GM12878 (cell line): ENCODE measurements around the gene AQP7. TPM values are rescaled to one million over a fixed set of nuclear protein-coding genes. Genes with fewer than 3 reads are reported as not detected.
A peak's percentile ranks its signal among the peaks of the same experiment; 100 is the strongest.

Experiments
- ATAC-seq: fragments of 200-7000 bp; cut with Tn5 transposase; 3 replicates; pipeline ENCODE4 v1.9.1; 2020; ENCODE audit warnings: mild to moderate bottlenecking, moderate library complexity
- BruUV-seq: library from RNA; stranded (reverse); fragments of 400-500 nt; replicated peaks from 2 replicates; lab custom pipeline; 2021; lab: Mats Ljungman, UMichigan
- CTCF ChIA-PET: fragments of 300-600 bp; sonication (Branson Sonifier 250); formaldehyde crosslinking; extraction: SDS; loops from one replicate; lab custom pipeline; 2021; ENCODE audit warnings: inconsistent platforms; lab: Yijun Ruan, JAX
- POLR2A ChIA-PET: fragments of 350-600 bp; formaldehyde crosslinking; extraction: SDS; loops from one replicate; lab custom pipeline; 2021; ENCODE audit warnings: inconsistent platforms; lab: Charles Lee
- RAD21 ChIA-PET: fragments of 300-600 bp; sonication (Branson Sonifier 250); formaldehyde crosslinking; loops from one replicate; lab custom pipeline; 2023; ENCODE audit warnings: antibody characterized with exemption; ENCODE audit not compliant: unreplicated experiment; lab: Charles Lee
- SMC1A ChIA-PET: fragments of 300-600 bp; sonication (Branson Sonifier 250); formaldehyde crosslinking; loops from one replicate; lab custom pipeline; 2023; ENCODE audit not compliant: unreplicated experiment, uncharacterized antibody; lab: Charles Lee
- DNase-seq: peaks from one replicate; pipeline ENCODE4 v3.0.0-alpha.2; 2011; ENCODE audit warnings: low read depth, low spot score
- FAIRE-seq: peaks from 3 replicates; lab custom pipeline; 2011; peaks lifted over from hg19 to GRCh38; lab: Jason Lieb, UNC
- H2AFZ ChIP-seq: 2 replicates; pipeline ENCODE4 v1.6.0; 2011; ENCODE audit warnings: low read depth, low read length, control low read depth; ENCODE audit not compliant: control insufficient read depth
- H3K27ac ChIP-seq: 2 replicates; pipeline ENCODE4 v1.5.1; 2011; ENCODE audit warnings: control low read depth; ENCODE audit not compliant: control insufficient read depth, insufficient read depth
- H3K27me3 ChIP-seq, 2 experiments: replicated peaks in 1 of 2; 2 replicates each; pipeline versions ENCODE4 v1.6.0 to v1.6.1; 2011; ENCODE audit warnings: low read length in 1 of 2; ENCODE audit not compliant: control insufficient read depth in 2 of 2, insufficient read depth in 2 of 2
- H3K36me3 ChIP-seq, 2 experiments: 2 replicates each; pipeline ENCODE4 v1.5.1; 2011; ENCODE audit warnings: low read length in 1 of 2; ENCODE audit not compliant: control insufficient read depth in 2 of 2, insufficient read depth in 2 of 2
- H3K4me1 ChIP-seq: 2 replicates; pipeline ENCODE4 v1.6.1; 2011; ENCODE audit warnings: mild to moderate bottlenecking, low read length, moderate library complexity, mixed read lengths; ENCODE audit not compliant: control insufficient read depth, insufficient read depth
- H3K4me2 ChIP-seq: 2 replicates; pipeline ENCODE4 v1.6.0; 2011; ENCODE audit warnings: control low read depth; ENCODE audit not compliant: control insufficient read depth, insufficient read depth
- H3K4me3 ChIP-seq: fragments of 200-600 bp; sonication (generic); 2 replicates; pipeline ENCODE4 v1.5.1; 2016
- H3K79me2 ChIP-seq: 2 replicates; pipeline ENCODE4 v1.6.0; 2011; ENCODE audit warnings: low read length; ENCODE audit not compliant: control insufficient read depth, insufficient read depth
- H3K9ac ChIP-seq: 2 replicates; pipeline ENCODE4 v1.8.0; 2011; ENCODE audit warnings: low read length, control low read depth, mixed read lengths; ENCODE audit not compliant: control insufficient read depth, insufficient read depth
- H3K9me3 ChIP-seq: replicated peaks from 3 replicates; pipeline ENCODE4 v1.5.1; 2011; ENCODE audit warnings: mild to moderate bottlenecking, low read length; ENCODE audit not compliant: control insufficient read depth, insufficient read depth
- H4K20me1 ChIP-seq: 2 replicates; pipeline ENCODE4 v1.6.0; 2011; ENCODE audit not compliant: control insufficient read depth, insufficient read depth
- CHD2 ChIP-seq: IDR thresholded peaks from 2 replicates; pipeline ENCODE4 v1.6.1; 2011; ENCODE audit warnings: low read depth, low read length, improper control_type of control experiment, borderline replicate concordance
- CREM ChIP-seq: IDR thresholded peaks from 2 replicates; pipeline ENCODE4 v1.6.1; 2014; ENCODE audit warnings: antibody characterized with exemption, low read depth
- FOXM1 ChIP-seq: IDR thresholded peaks from 2 replicates; pipeline ENCODE4 v1.6.1; 2012; ENCODE audit warnings: low read depth, mild to moderate bottlenecking, inconsistent platforms, low read length, moderate library complexity
- RAD21 ChIP-seq: IDR thresholded peaks from 2 replicates; pipeline ENCODE4 v1.6.1; 2011; ENCODE audit warnings: mild to moderate bottlenecking, low read depth, low read length, moderate library complexity; ENCODE audit not compliant: insufficient read depth
- SMARCA5 ChIP-seq: fragments of 450-650 bp; IDR thresholded peaks from 2 replicates; pipeline ENCODE4 v1.6.1; 2017; ENCODE audit warnings: mild to moderate bottlenecking
- SMC3 ChIP-seq: IDR thresholded peaks from 2 replicates; pipeline ENCODE4 v1.6.1; 2011; ENCODE audit warnings: low read length, improper control_type of control experiment, borderline replicate concordance
- YY1 ChIP-seq: IDR thresholded peaks from 2 replicates; pipeline ENCODE4 v1.6.1; 2011; ENCODE audit warnings: low read depth, mild to moderate bottlenecking, low read length
- WGBS: methylation state at CpG from one replicate; pipeline ENCODE4 v1.1.6; 2016; ENCODE audit warnings: low lambda C conversion rate; ENCODE audit not compliant: insufficient replicate concordance, insufficient coverage; ENCODE audit errors: missing lambda C conversion rate; 5-methylcytosine and 5-hydroxymethylcytosine counted together
- in situ Hi-C: fragments of 300-500 bp; cut with MboI; formaldehyde crosslinking; loops from 9 replicates; pipeline ENCODE4 v1.14.3; 2018; ENCODE audit warnings: mixed read lengths
- intact Hi-C: fragments of 100-400 bp; cut with micrococcal nuclease; formaldehyde crosslinking; loops from one replicate; pipeline ENCODE4 v1.14.2; 2022; ENCODE audit not compliant: unreplicated experiment
- polyA plus RNA-seq, 11 experiments: library from polyadenylated mRNA; depleted of rRNA in 4 of 11; unstranded in 6 of 11; stranded (reverse) in 5 of 11; fragments of >200 nt; fragmentation: Nextera tagmentation in 4 of 11; fragmentation: Illumina TruSeq in 1 of 11; extraction: Ambion mirVana in 4 of 11; extraction: Trizol in 1 of 11; gene quantifications; 1 replicate in 1 of 11; 2 replicates in 10 of 11; pipeline versions ENCODE4 v1.2.1 to v1.2.3, GENCODE V29; 2011 to 2016; ENCODE audit warnings: inconsistent platforms in 2 of 11, missing spikeins in 2 of 11, low read depth in 1 of 11
- total RNA-seq, 4 experiments: library from RNA; depleted of rRNA in 3 of 4; stranded (reverse); fragments of >200 nt in 3 of 4; fragmentation: Illumina TruSeq in 1 of 4; extraction: Trizol in 1 of 4; gene quantifications; 2 replicates each; pipeline versions ENCODE4 v1.2.1 to v1.2.3, GENCODE V29; 2013 to 2021
- TF ChIP-seq, protein P1 (sequence below): IDR thresholded peaks from 2 replicates; pipeline ENCODE4 v1.6.1; 2012; ENCODE audit warnings: improper control_type of control experiment, low read depth, low read length; ENCODE audit not compliant: insufficient replicate concordance
- TF ChIP-seq, protein P2 (sequence below), 3 experiments: IDR thresholded peaks in 2 of 3; conservative IDR thresholded peaks in 1 of 3; 2 replicates each; pipeline ENCODE4 v1.5.1; 2011; ENCODE audit warnings: low read depth in 3 of 3, low read length in 3 of 3, mild to moderate bottlenecking in 3 of 3, control low read depth in 2 of 3, moderate library complexity in 2 of 3, inconsistent platforms in 1 of 3, mixed read lengths in 1 of 3; ENCODE audit not compliant: control insufficient read depth in 2 of 3, insufficient read depth in 1 of 3; ENCODE audit errors: extremely low read depth in 1 of 3

AQP7 gene
- total and polyA plus RNA-seq, 10 of the 15 experiments (the other 5 are each of a cell fraction or from before 2014, with no cell fraction given): 0.04 to 0.18 (median 0.04) TPM; not detected in 7

DNA sequence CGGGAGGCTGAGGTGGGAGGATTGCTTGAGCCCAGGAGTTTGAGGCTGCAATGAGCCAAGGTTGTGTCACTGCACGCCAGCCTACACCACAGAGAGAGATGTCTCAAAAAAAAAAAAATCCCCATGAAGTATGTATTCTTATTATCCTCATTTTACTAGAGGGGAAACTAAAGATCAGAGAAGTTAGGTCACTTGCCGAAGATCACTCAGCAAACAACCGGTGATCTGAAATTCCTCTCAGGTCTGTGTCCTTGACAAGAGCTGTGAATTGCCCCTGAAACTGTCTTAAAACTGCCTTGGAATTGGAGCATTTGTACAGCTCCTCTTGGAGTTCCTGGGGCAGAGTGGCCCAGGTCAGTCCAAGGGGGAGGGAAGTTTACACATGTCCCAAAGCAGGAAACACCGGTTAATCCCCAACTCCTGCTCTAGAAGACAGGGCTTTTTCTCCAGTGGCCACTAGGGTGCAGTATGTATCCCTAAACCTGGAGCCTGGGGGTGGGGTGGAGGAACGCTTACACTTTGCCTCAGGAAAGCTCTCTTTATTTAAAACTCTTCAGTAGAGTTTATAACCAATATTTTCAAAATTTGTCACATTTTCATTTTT is 27.6 kb downstream of the AQP7 start:
- Histone ChIP-seq H3K27me3 (no peaks in the 10 kb centered on the region), H3K9me3 (no peaks in the 10 kb centered on the region), H3K4me2 (no peak overlapping the region), H3K4me3 (no peak overlapping the region), H3K27ac (no peak overlapping the region), H3K79me2 (no peaks in the 10 kb centered on the region), H3K9ac (no peak overlapping the region), H3K4me1 (no peaks in the 10 kb centered on the region), H2AFZ (no peak overlapping the region), H4K20me1 (no peaks in the 10 kb centered on the region), H3K36me3 (peaks cover 8 to 19% of the 10 kb centered on the region in 2 experiments)
- peak; percentile 92 for ATAC-seq
- POLR2A ChIA-PET: no interaction called here
- BruUV-seq: no TSS peak
- CTCF ChIA-PET: interaction anchor here (0.6 to 5.7 kb wide), 40 partner anchors 8 to 778 kb away, joined by 3 to 62 read pairs (median 5); partner anchors contain the start of genes NFX1 and NOL6
- in situ Hi-C loops: no loop called here
- FAIRE-seq: peak; percentile 85
- intact Hi-C loops: no loop called here
- WGBS: 67% methylated on average over 6 of the region's 6 CpGs
- 0 out of 2 replicates have a peak, but pooled peaks have one; percentile 15 for TF ChIP-seq FOXM1
- TF ChIP-seq, protein P1, sequence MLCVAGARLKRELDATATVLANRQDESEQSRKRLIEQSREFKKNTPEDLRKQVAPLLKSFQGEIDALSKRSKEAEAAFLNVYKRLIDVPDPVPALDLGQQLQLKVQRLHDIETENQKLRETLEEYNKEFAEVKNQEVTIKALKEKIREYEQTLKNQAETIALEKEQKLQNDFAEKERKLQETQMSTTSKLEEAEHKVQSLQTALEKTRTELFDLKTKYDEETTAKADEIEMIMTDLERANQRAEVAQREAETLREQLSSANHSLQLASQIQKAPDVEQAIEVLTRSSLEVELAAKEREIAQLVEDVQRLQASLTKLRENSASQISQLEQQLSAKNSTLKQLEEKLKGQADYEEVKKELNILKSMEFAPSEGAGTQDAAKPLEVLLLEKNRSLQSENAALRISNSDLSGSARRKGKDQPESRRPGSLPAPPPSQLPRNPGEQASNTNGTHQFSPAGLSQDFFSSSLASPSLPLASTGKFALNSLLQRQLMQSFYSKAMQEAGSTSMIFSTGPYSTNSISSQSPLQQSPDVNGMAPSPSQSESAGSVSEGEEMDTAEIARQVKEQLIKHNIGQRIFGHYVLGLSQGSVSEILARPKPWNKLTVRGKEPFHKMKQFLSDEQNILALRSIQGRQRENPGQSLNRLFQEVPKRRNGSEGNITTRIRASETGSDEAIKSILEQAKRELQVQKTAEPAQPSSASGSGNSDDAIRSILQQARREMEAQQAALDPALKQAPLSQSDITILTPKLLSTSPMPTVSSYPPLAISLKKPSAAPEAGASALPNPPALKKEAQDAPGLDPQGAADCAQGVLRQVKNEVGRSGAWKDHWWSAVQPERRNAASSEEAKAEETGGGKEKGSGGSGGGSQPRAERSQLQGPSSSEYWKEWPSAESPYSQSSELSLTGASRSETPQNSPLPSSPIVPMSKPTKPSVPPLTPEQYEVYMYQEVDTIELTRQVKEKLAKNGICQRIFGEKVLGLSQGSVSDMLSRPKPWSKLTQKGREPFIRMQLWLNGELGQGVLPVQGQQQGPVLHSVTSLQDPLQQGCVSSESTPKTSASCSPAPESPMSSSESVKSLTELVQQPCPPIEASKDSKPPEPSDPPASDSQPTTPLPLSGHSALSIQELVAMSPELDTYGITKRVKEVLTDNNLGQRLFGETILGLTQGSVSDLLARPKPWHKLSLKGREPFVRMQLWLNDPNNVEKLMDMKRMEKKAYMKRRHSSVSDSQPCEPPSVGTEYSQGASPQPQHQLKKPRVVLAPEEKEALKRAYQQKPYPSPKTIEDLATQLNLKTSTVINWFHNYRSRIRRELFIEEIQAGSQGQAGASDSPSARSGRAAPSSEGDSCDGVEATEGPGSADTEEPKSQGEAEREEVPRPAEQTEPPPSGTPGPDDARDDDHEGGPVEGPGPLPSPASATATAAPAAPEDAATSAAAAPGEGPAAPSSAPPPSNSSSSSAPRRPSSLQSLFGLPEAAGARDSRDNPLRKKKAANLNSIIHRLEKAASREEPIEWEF: no peak
- TF ChIP-seq, protein P2, sequence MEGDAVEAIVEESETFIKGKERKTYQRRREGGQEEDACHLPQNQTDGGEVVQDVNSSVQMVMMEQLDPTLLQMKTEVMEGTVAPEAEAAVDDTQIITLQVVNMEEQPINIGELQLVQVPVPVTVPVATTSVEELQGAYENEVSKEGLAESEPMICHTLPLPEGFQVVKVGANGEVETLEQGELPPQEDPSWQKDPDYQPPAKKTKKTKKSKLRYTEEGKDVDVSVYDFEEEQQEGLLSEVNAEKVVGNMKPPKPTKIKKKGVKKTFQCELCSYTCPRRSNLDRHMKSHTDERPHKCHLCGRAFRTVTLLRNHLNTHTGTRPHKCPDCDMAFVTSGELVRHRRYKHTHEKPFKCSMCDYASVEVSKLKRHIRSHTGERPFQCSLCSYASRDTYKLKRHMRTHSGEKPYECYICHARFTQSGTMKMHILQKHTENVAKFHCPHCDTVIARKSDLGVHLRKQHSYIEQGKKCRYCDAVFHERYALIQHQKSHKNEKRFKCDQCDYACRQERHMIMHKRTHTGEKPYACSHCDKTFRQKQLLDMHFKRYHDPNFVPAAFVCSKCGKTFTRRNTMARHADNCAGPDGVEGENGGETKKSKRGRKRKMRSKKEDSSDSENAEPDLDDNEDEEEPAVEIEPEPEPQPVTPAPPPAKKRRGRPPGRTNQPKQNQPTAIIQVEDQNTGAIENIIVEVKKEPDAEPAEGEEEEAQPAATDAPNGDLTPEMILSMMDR (IDR thresholded peaks at IDR 0.05 in 2 of 3, conservative IDR thresholded peaks at IDR 0.05 in 1 of 3; ENCODE audit: control insufficient read depth in 2 of 3, extremely low read depth in 1 of 3, insufficient read depth in 1 of 3, low read depth in 3 of 3, low read length in 3 of 3): peak; percentile 80 to 92 (median 88)
- no peak for TF ChIP-seq CREM
- peak; percentile 78 for TF ChIP-seq RAD21
- 0 out of 2 replicates have a peak, but pooled peaks have one; percentile 27 for TF ChIP-seq YY1
- peak; percentile 58; the same call in 1 of the 2 replicates for TF ChIP-seq SMC3
- TF ChIP-seq SMARCA5: no peak
- TF ChIP-seq CHD2: 0 out of 2 replicates have a peak, but pooled peaks have one; percentile 37
- RAD21 ChIA-PET: interaction anchor here (0.6 to 3.9 kb wide), 9 partner anchors 28 to 142 kb away, joined by 3 to 28 read pairs (median 3); partner anchors contain the start of gene NOL6
- SMC1A ChIA-PET: interaction anchor here (0.7 to 2.8 kb wide), 8 partner anchors 15 to 299 kb away, joined by 3 to 14 read pairs (median 4); partner anchors contain the start of gene NOL6
- no peak for DNase-seq
